Skin epidermis (tissue), 12 donors: Measurements from ENCODE around the gene VHLL.
A peak's percentile ranks its signal among the peaks of the same experiment; 100 is the strongest.

Experiments
- H3K27ac ChIP-seq, 21 experiments: fragments of 200-600 bp; sonication (generic) in 11 of 21; one replicate each; pipeline ENCODE4 v1.5.0; 2020; ENCODE audit warnings: mild to moderate bottlenecking in 3 of 21, inconsistent platforms in 2 of 21, moderate library complexity in 2 of 21
- H3K4me3 ChIP-seq, 7 experiments: fragments of 200-600 bp; sonication (generic) in 2 of 7; one replicate each; pipeline ENCODE4 v1.5.0; 2020; ENCODE audit warnings: inconsistent platforms in 2 of 7, mild to moderate bottlenecking in 2 of 7, moderate library complexity in 1 of 7

VHLL gene

DNA sequence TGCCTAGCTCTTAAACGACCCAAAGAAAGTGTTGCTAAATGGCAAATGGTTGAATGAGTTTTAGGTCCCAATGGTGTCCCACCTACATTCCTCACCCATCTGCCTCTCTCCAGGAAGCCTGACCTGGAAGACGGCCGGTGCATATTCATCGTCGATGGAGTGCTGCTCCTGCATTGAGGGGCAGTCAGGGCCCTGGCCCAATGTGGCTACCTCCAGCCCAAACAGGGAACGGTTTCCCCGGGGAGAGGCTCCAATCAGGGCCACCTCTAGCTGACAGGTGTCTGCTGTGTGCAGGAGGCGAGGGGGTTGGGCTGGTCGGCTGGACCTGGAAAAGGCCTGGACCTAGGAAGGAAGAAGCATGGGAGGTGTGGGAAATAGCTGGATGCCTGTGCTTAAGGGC is 5.2 kb downstream of the VHLL start:
- peak overlapping the region in 1 of 21 experiments; percentile 79 for H3K27ac ChIP-seq

DNA sequence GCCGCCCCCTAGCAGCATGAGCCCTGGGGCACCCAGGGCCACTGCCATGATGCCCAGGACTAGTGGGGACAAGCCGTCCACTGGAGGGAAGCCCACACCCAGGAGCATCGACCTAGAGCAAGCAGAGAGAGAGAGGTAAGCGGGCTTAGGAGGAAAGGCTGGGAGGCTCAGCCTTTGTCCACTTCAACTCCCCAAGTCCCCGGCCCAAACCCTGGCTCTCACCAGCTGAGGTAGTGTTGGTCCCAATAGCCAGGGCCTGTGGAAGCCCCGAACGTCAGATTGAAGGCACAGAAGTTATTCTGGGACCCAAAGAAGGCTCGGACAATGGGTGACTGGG is 6.0 kb downstream of the VHLL start:
- Histone ChIP-seq H3K4me3 (no peak overlapping the region), H3K27ac (peak overlapping the region in 2 of 21 experiments; percentile 18 to 28)

More for the DNA sequence above, 5.2 kb downstream of the VHLL start:
- H3K4me3 ChIP-seq, result no peak overlapping the region

DNA sequence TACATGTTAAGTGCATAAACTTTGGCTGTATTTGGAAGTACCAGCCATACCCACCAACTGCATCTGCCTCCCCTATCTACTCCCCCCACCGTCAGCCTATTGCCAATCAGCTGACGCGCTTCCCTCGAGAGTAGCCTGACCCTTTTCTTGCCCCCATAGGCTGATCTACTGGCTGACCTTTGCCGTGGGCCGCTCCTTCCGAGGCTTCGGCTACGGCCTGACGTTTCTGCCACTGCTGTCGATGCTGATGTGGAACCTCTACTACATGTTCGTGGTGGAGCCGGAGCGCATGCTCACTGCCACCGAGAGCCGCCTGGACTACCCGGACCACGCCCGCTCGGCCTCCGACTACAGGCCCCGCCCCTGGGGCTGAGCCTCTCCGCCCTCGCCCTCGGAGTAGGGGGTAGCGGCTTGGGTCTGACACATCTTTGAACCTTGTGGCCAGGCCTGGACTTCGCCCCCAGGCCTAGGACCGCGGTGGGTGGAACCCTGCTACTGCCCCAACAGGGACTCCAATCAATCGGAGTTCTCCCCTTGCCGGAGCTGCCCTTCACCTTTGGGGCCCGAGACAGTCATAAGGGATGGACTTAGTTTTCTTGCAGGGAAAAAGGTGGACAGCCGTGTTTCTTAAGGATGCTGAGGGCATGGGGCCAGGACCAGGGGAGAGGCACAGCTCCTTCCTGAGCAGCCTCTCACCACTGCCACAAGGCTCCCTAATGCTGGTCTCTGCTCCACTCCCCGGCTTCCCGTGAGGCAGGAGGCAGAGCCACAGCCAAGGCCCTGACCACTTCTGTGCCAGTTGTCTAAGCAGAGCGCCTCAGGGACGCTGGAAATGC is 7.7 kb downstream of the VHLL start:
- H3K4me3 ChIP-seq, result peak overlapping the region in 6 of 7 experiments; percentile 9 to 35 (median 22)
- peak overlapping the region in 20 of 21 experiments; percentile 4 to 81 (median 58) for H3K27ac ChIP-seq

DNA sequence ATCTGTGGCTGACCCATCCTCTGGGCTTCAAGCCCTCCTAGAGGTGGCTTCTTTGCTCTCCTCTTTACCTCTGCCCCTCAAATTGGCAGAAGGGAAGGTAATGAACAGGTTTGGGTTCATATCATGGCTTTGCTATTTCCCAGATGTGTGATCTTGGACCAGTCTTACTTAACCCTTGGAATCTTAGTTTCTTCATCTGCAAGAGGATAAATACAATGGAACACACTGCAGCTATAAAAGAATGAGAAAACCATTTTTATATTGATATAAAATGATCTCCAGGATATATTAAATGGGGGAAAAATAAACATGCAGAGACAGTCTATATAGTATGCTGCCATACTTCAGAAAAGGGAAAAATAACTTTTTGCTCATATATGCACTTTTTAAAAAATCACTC is 9.2 kb downstream of the VHLL start:
- Histone ChIP-seq H3K4me3 (no peak overlapping the region), H3K27ac (no peak overlapping the region)

DNA sequence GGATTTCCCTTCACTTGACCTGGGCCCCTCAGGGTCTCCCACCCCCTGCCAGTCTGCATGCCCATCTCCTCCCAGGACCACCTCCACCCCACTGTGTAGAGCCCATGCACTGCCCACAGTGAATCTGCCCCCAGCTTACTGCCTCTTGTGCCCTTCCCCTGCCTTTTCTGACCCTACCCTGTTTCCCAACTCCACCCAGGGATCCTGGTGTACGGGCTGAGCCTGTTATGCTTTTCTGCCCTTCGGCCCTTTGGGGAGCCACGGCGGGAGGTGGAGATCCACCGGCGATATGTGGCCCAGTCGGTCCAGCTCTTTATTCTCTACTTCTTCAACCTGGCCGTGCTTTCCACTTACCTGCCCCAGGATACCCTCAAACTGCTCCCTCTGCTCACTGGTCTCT is 13.0 kb downstream of the VHLL start:
- Histone ChIP-seq H3K4me3 (peak overlapping the region in 6 of 7 experiments; percentile 2 to 78 (median 35)), H3K27ac (peak overlapping the region in 17 of 21 experiments; percentile 20 to 98 (median 80))

DNA sequence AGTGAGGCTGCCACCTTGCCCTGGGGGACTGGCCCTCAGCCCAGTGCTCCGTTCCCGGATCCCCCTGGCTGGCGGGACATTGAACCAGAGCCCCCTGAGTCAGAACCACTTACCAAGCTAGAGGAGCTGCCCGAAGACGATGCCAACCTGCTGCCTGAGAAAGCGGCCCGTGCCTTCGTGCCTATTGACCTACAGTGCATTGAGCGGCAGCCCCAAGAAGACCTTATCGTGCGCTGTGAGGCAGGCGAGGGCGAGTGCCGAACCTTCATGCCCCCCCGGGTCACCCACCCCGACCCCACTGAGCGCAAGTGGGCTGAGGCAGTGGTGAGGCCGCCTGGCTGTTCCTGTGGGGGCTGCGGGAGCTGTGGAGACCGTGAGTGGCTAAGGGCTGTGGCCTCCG is 13.7 kb downstream of the VHLL start:
- H3K27ac ChIP-seq, result peak overlapping the region in 20 of 21 experiments; percentile 9 to 98 (median 79)
- peak overlapping the region; percentile 19 to 78 (median 34) for H3K4me3 ChIP-seq

DNA sequence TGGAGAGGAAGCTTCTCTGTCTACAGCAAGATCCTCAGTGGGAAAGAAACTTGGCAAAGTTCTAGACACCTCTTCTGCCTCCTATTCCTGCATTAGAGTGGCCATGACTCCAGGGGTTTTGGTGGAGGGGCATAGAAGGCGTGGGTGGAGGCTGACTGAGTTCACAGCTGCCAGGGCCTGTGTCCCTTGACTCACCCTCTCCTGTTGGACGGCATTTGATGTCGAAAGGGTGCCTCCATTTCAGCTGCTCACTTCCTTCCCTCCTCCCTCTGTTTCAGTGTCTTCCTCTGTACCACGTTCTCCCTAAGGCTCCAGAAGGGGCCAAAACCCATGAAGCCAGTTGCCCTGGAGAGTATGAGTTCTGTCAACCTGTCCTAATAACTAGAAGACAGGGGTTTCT is 14.3 kb downstream of the VHLL start:
- H3K4me3 ChIP-seq, result peak overlapping the region; percentile 19 to 78 (median 34)
- peak overlapping the region in 20 of 21 experiments; percentile 9 to 98 (median 80) for H3K27ac ChIP-seq

DNA sequence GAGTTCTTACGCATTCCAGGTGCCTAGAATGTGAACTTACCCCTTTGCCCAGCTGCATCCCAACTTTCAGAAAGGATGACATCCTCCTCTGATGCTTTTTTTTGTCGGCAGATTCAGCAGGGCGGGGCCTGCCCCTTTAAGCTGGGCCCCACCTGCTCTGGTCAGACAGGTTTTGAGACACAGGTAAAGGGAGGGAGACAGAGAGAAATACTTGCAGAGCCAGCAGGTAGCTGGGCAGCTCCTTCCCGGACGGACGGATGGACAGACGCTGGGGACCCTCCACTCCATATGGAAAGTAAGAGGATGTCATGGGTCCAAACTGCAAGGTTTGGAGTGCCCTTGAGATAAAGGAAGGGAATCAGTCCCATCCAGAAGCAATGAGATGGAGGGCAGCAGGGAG is 15.0 kb downstream of the VHLL start, which contains the start of gene TMEM79:
TSS of gene TMEM79 (plus strand) at position 214 of the 400 bp plus-strand sequence. CDS start 902 bp downstream, outside the sequence.
- Histone ChIP-seq H3K27ac (peak within 1 kb of the TSS in 20 of 21 experiments; percentile 88 to 99 (median 95)), H3K4me3 (peak within 1 kb of the TSS; percentile 60 to 90 (median 72))

DNA sequence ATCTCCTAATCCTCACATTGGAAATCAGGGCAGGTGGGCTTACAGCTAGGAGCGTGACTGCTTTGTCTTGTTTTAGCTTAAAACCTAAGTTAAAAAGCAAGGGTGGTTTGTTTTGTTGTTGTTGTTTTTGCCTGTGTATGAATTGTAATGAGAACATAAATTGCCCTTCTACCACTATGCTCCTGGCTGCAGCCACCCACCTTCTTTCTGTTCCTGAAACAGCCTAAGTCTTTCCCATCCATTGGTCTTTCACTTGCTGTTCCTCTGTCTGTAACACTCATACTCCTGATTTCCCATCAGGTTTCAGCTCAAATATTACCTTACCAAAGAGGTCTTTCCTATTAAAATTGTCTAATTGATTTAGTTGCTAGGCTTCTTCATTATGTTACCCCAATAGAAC is 15.6 kb downstream of the VHLL start:
- peak overlapping the region in 19 of 21 experiments; percentile 88 to 99 (median 95) for H3K27ac ChIP-seq
- H3K4me3 ChIP-seq, result peak overlapping the region; percentile 60 to 90 (median 72)

DNA sequence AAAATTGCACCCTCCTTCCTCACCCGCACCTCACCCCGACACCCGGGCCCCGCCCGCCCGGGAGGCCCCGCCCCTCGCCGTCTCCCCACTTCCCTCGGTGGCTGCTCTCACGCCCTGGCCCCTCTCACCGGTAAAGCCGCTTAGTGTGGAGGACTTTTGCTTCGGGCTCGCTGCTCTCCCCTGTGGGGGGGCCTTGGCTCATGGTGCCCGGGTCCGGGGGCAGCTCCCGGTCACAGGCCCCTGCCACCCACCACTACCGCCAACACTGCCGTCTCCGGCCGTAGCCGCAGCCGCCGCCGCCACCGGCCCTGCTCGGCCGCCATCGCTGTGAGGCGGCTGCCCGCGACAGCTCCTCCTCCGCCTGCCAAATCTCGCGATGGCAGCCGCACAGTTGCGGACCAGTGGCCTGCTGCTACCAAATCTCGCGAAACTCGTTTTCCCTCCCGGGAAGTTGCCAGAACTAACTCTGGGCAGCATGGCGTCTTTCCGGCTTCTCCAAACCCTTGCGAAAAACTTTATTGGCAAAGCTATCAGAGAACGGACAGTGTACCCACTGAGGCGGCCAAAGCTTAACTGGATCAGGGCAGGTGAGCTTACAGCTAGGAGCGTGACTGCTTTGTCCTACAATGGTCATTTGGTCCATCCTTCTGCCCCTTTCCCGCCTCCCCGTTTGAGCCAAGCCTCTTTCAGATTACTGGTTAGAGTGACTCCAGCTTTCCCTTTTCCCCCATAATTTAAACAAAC is 16.5 kb downstream of the VHLL start, which contains the start of gene SMG5:
TSS of gene SMG5 (minus strand) at position 347 of the 744 bp plus-strand sequence. CDS start at position 202, 145 bp downstream.
- H3K4me3 ChIP-seq, result peak within 1 kb of the TSS; percentile 60 to 90 (median 72)
- peak within 1 kb of the TSS; percentile 79 to 99 (median 95) for H3K27ac ChIP-seq

DNA sequence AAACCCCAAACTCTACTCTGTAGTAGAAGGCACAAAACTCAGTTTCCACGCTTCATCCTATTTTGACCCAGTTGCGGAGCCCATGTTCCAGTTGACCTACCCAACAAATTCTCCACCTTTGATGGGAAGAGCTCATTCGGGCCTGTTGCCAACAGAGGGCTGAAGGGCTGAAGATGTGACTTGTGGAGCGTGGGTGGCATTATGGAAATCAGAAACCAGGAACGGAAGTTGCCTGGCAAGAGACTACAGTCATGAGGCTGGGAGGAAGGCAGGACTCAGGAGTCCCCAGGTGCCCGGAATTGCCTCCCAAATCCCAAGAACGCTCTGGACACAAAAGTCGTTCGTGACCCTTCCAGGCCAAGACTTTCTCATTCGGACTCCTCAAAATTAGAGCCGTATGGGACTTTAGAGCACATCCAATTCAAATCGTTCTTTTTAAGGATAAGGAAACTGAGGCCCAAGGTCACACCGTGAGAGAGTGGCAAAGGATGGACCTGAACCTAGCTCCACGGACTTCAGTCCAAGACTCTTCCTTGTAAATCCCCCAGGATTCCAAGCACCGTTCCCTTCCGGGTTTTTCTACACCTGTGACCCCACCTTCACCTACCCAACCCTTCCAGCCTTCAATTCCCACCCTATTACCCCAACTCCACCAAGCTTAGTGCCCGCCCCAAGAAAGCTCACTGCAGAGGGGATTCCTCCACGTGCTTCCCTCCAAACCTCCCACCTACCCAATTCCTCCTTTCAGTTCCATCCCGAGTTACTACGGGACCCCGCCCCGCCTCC is 17.2 kb downstream of the VHLL start:
- peak overlapping the region; percentile 79 to 99 (median 95) for H3K27ac ChIP-seq

DNA sequence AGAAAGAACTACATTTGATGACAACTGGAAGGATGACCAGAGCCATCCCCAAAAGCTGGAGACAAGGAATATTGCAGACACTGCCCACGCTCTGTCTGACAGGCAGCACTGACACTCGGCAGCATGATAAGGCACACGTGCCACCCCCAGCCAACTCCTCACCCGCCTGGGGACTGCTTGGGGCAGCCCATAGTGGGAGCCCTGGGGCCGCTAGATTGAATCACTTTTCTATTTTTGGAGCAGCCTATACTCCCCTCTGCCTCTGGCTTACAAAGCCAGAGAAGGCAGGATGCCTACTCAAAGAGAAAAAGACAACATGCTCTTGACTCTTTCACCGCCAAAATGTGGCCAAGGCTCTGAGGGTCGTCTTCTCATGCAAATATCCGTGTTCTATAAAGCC is 17.8 kb downstream of the VHLL start:
- H3K27ac ChIP-seq, result peak overlapping the region in 17 of 21 experiments; percentile 88 to 99 (median 94)
- peak overlapping the region; percentile 60 to 90 (median 72) for H3K4me3 ChIP-seq

More for the DNA sequence above, 17.2 kb downstream of the VHLL start:
- peak overlapping the region; percentile 60 to 90 (median 72) for H3K4me3 ChIP-seq

DNA sequence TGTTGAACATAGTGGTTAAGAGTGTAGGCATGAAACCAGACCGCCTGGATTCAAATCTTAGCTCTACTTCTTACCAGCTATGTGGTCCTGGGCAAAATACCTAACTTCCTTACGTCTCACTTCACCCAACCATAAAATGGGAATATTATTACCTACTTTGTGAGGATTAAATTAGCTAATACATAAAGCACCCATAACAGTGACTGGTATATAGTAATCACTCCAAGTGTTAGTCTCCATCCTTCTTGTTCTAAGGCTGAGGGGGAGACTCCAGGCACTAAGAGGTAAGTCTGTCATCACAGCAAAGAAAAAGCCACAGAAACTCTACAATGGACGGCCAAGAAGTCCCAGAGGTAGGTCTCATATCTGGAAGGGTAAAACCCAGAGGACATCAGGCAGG is 19.3 kb downstream of the VHLL start:
- Histone ChIP-seq H3K4me3 (no peak overlapping the region), H3K27ac (no peak overlapping the region)

DNA sequence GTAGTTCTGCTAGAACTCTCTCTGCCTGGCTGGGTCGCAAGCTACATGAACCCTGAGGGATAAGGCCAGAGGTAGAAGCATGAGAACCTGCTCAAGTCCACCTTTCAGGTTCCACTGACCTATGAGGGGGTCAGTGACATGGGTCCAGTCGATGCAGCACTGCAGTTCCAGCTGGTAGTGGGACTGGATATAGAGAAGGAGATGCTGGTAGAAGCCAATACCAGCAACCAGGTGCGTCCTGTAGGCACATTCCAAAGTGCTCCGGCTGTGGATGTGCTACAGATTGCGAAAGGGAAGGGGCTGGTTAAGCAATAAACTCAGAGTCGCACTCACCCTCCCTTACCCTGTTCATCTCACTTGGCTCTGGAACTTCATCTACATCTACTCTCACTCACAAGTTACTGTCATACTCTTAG is 22.1 kb downstream of the VHLL start:
- Histone ChIP-seq H3K4me3 (no peak overlapping the region), H3K27ac (peak overlapping the region in 3 of 21 experiments; percentile 22 to 58 (median 25))

DNA sequence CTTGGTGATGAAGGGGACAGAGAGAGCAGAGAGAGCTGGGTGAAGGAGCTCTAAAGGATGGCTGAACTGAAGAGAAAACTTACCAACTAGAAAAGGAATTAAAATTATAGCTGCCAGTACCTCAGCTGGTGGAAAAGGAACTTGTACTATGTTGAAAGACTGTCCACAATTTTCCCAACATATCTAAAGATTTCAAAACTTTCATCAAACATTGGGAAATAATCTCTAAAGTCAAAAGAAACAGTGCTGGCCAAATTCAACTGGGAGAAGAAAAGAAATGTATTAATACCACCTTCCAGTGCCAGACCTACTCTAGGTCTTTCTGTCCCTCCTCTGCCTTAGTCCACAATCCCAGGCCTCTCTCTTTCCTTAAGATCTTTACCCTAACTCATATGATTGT is 22.6 kb downstream of the VHLL start:
- H3K27ac ChIP-seq, result peak overlapping the region in 2 of 21 experiments; percentile 25 to 58
- H3K4me3 ChIP-seq, result no peak overlapping the region

DNA sequence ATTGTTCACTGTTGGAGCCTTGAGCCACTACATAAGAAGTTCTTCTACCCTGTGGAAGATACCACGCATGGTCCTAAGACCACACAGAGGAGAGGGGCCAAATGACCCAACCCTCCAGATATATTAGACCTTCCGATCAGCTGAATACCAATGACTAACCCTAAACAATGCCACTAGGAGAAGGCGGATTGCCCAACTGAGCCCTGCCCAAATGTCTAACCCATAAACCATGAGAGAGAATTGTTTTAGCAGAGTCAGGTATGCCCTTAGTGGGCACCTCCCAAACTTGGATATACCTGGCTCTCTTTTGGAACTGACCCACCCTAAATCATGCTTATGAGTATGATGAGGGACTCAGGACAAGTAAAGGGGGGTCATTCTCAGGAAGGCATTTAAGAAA is 28.8 kb downstream of the VHLL start:
- Histone ChIP-seq H3K27ac (no peak overlapping the region), H3K4me3 (no peak overlapping the region)

DNA sequence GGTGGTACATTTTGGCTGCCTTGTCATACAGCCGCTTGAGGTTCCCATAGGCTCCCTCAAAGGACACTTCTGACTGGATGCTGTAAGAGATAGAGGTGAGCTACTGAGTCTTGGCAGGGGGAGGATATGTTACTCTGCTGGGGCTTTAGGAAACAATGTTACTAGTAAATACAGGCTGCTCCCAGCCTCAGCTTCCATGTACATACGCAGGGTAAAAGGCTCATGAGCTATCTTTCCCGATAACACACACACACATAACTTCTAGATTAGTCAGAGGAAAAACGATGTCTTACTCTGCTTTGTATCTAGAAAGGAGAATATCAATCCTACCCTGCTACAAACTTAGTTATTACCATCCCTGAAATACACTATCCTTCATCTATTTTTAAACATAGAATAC is 30.8 kb downstream of the VHLL start:
- Histone ChIP-seq H3K27ac (no peak overlapping the region), H3K4me3 (no peak overlapping the region)

DNA sequence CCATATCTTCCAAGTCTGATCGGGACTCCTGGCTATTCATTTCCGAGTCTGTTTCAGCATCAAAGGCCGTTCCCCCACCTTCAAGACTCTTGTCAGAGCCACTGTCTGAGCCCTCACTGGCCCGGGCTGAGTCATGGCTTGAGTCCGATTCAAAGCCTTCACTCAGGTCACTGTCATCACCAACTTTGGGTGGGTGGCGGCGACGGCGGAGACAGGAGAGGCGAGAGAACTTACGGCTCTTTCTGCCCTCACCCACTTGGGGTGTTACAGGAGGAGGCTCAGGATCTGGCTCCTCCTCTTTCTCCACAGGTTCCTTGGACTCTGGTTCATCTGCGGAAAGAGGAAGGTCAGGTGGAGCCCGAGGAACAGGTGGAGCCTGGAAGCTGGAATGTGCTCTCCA is 33.1 kb downstream of the VHLL start:
- Histone ChIP-seq H3K4me3 (no peak overlapping the region), H3K27ac (no peak overlapping the region)

DNA sequence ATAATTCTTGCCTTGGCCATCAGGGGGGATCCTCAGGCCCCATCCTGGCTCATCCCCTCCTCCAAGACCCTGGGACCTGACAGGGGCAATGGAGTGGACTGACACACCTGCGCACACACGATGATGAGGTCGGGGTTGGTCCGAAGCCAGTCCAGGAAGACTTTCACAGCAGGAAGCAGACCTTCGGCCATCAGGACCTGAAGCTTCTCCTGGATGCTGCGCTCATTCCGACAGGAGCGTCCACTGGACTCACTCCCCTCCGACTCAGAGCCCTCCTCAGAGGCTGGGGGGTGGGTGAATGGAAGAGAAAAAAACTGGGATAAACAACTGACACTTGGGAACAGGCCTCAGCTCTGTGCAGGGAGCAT is 35.8 kb downstream of the VHLL start:
- peak overlapping the region in 12 of 21 experiments; percentile 1 to 67 (median 50) for H3K27ac ChIP-seq

More for the DNA sequence above, 35.8 kb downstream of the VHLL start:
- H3K4me3 ChIP-seq, result no peak overlapping the region
